K562 (cell line): ENCODE results near the gene WDR13. TPM values are rescaled to one million over a fixed set of nuclear protein-coding genes. Genes with fewer than 3 reads are reported as not detected.

Experiments
- BACH1 ChIP-seq: fragments of 200-800 bp; sonication (Bioruptor generic); IDR thresholded peaks from 2 replicates; pipeline ENCODE4 v1.6.1; 2016; ENCODE audit warnings: missing genetic modification characterization, missing compliant biosample characterization
- CBX8 ChIP-seq: fragments of 200-600 bp; sonication (generic); IDR thresholded peaks from 2 replicates; pipeline ENCODE4 v1.6.1; 2012; ENCODE audit warnings: borderline replicate concordance, mixed run types, low read depth, mild to moderate bottlenecking, moderate library complexity, mixed read lengths, low read length, control low read depth, inconsistent platforms; ENCODE audit not compliant: poor library complexity, severe bottlenecking; ENCODE audit errors: extremely low read depth
- CHD4 ChIP-seq: fragments of 200-600 bp; sonication (generic); IDR thresholded peaks from 3 replicates; pipeline ENCODE4 v1.6.1; 2012; ENCODE audit warnings: low read depth, mild to moderate bottlenecking, mixed read lengths, low read length, inconsistent platforms; ENCODE audit not compliant: insufficient read depth, insufficient replicate concordance, poor library complexity, severe bottlenecking
- DLX4 ChIP-seq: fragments of 250-450 bp; sonication (Bioruptor Pico); IDR thresholded peaks from 2 replicates; pipeline ENCODE4 v1.6.1; 2021; ENCODE audit warnings: mild to moderate bottlenecking
- DPF2 ChIP-seq: fragments of 450-650 bp; IDR thresholded peaks from 2 replicates; pipeline ENCODE4 v1.6.1; 2016
- EP300 ChIP-seq: IDR thresholded peaks from 2 replicates; pipeline ENCODE4 v1.6.1; 2012; ENCODE audit warnings: low read length, improper control_type of control experiment
- ETV1 ChIP-seq: fragments of 450-650 bp; conservative IDR thresholded peaks from 2 replicates; pipeline ENCODE4 v1.6.1; 2016; ENCODE audit warnings: missing genetic modification characterization, control low read depth, low read depth, missing compliant biosample characterization
- FOXA1 ChIP-seq: fragments of 450-650 bp; IDR thresholded peaks from 2 replicates; pipeline ENCODE4 v1.6.1; 2016; ENCODE audit warnings: mild to moderate bottlenecking, borderline replicate concordance
- HINFP ChIP-seq: fragments of 450-650 bp; conservative IDR thresholded peaks from 2 replicates; pipeline ENCODE4 v1.6.1; 2016; ENCODE audit warnings: missing genetic modification characterization, low read depth, mild to moderate bottlenecking, control low read depth, missing compliant biosample characterization
- MITF ChIP-seq: IDR thresholded peaks from 2 replicates; pipeline ENCODE4 v1.6.1; 2014; ENCODE audit warnings: antibody characterized with exemption
- OTX1 ChIP-seq: fragments of 450-650 bp; formaldehyde crosslinking; IDR thresholded peaks from 2 replicates; pipeline ENCODE4 v1.4.0; 2022; ENCODE audit warnings: mild to moderate bottlenecking
- SMAD4 ChIP-seq: fragments of 250-450 bp; sonication (Bioruptor Pico); conservative IDR thresholded peaks from 2 replicates; pipeline ENCODE4 v1.8.0; 2021; ENCODE audit warnings: inconsistent platforms, mild to moderate bottlenecking, moderate library complexity
- ZBTB12 ChIP-seq: fragments of 250-450 bp; sonication (Bioruptor Pico); IDR thresholded peaks from 2 replicates; pipeline ENCODE4 v1.4.0; 2020
- polyA plus RNA-seq, 8 experiments: library from polyadenylated mRNA; depleted of rRNA in 4 of 8; stranded (reverse) in 5 of 8; unstranded in 3 of 8; fragments of >200 nt; fragmentation: Nextera tagmentation in 2 of 8; fragmentation: Illumina TruSeq in 1 of 8; extraction: Ambion mirVana in 2 of 8; extraction: Trizol in 1 of 8; gene quantifications; 2 replicates each; pipeline versions ENCODE4 v1.2.1 to v1.2.3, GENCODE V29; 2011 to 2014; ENCODE audit warnings: inconsistent platforms in 1 of 8, missing spikeins in 1 of 8
- total RNA-seq, 7 experiments: library from RNA; depleted of rRNA in 6 of 7; stranded (reverse); fragments of >200 nt in 6 of 7; fragmentation: Illumina TruSeq in 2 of 7; extraction: Trizol in 2 of 7; gene quantifications; 2 replicates each; pipeline versions ENCODE4 v1.2.1 to v1.2.3, GENCODE V29; 2011 to 2021; ENCODE audit warnings: low replicate concordance in 1 of 7

Gene WDR13
- total and polyA plus RNA-seq, 9 of the 15 experiments (the other 6 are each of a cell fraction or from before 2014, with no cell fraction given): 7.4 to 70.5 (median 31.4) TPM

- no peak for TF ChIP-seq FOXA1
- TF ChIP-seq OTX1: no peak
- TF ChIP-seq BACH1 (tag): no peak
- TF ChIP-seq CBX8: no peak
- TF ChIP-seq HINFP (tag): no peak
- TF ChIP-seq ZBTB12: no peak
- no peak; the same call in 1 of the 2 replicates for TF ChIP-seq ETV1
- no peak for TF ChIP-seq DLX4 (CRISPR knock-in tag)
- TF ChIP-seq SMAD4: 0 out of 2 replicates have a peak, but pooled peaks have one; percentile 34
- TF ChIP-seq CHD4: no peak
- no peak for TF ChIP-seq DPF2
- TF ChIP-seq MITF: no peak
- TF ChIP-seq EP300: peak; percentile 62
These were observed 34.2 kb downstream of the WDR13 start (continued) for GRCh38 chrX:48631376-48632090.
